ENCODE data around the gene ARF3. TPM values are rescaled to one million over a fixed set of nuclear protein-coding genes. Genes with fewer than 3 reads are reported as not detected.

Gene ARF3
- polyA plus RNA-seq, 1 donor (not counting 4 experiments of a cell fraction or from before 2014, with no cell fraction given) = 236 TPM

GRCh38 chr12:48985475-48985897 lies 28.2 kb upstream of the ARF3 start:
- DNase-seq (ENCODE audit: low read depth, low spot score) = no peak
- no peaks in the 10 kb centered on the region for H4K20me1 ChIP-seq (ENCODE audit: control insufficient read depth, extremely low read depth, insufficient read depth, low read length)
- peaks cover 7% of the 10 kb centered on the region for H3K4me1 ChIP-seq (ENCODE audit: control insufficient read depth, extremely low read depth, insufficient read depth, low read length)
- no peak for TF ChIP-seq CTCF (optimal IDR thresholded peaks at IDR 0.05 in 1 of 3, IDR thresholded peaks at IDR 0.05 in 1 of 3, conservative IDR thresholded peaks at IDR 0.05 in 1 of 3; ENCODE audit: extremely low read depth in 1 of 3, insufficient read depth in 2 of 3, low read length in 3 of 3)
- TF ChIP-seq EZH2 (IDR thresholded peaks at IDR 0.05; ENCODE audit: low read length) = no peak
- no peak for FAIRE-seq
- no peak overlapping the region for H2AFZ ChIP-seq (ENCODE audit: control insufficient read depth, low read length)
- no peak overlapping the region for H3K4me3 ChIP-seq (ENCODE audit: control insufficient read depth in 2 of 3, extremely low read depth in 1 of 3, insufficient read depth in 2 of 3, low read depth in 1 of 3, low read length in 3 of 3)
- no peak overlapping the region for H3K4me2 ChIP-seq (ENCODE audit: control insufficient read depth, extremely low read depth, insufficient read depth, low read depth, low read length)
- H3K79me2 ChIP-seq (ENCODE audit: control insufficient read depth, insufficient read depth, low read length) = no peaks in the 10 kb centered on the region
- no peaks in the 10 kb centered on the region for H3K9me3 ChIP-seq (ENCODE audit: control insufficient read depth, low read depth, low read length)
- no peaks in the 10 kb centered on the region for H3K36me3 ChIP-seq (ENCODE audit: control insufficient read depth in 2 of 2, extremely low read depth in 1 of 2, insufficient read depth in 2 of 2, low read length in 2 of 2)
- no peaks in the 10 kb centered on the region for H3K9me1 ChIP-seq (ENCODE audit: control insufficient read depth, extremely low read depth, insufficient read depth, low read length)
- no peak overlapping the region for H3K27ac ChIP-seq (ENCODE audit: control insufficient read depth, insufficient read depth, low read length)
- H3K27me3 ChIP-seq (ENCODE audit: control insufficient read depth, extremely low read depth, insufficient read depth, low read length) = peaks cover 63% of the 10 kb centered on the region
- dilution Hi-C loops (cut with MboI; ENCODE audit: extremely low pct_ligation_motif_present, low sequenced_read_pairs) = no loop called here
- H3K9ac ChIP-seq (ENCODE audit: control insufficient read depth, extremely low read depth, insufficient read depth, low read length) = no peak overlapping the region

GRCh38 chr12:48982397-48983080 lies 25.3 kb upstream of the ARF3 start:
- no peak overlapping the region for H3K4me2 ChIP-seq (ENCODE audit: control insufficient read depth, extremely low read depth, insufficient read depth, low read depth, low read length)
- H4K20me1 ChIP-seq (ENCODE audit: control insufficient read depth, extremely low read depth, insufficient read depth, low read length) = no peaks in the 10 kb centered on the region
- peaks cover 18% of the 10 kb centered on the region for H3K4me1 ChIP-seq (ENCODE audit: control insufficient read depth, extremely low read depth, insufficient read depth, low read length)
- H3K4me3 ChIP-seq (ENCODE audit: control insufficient read depth in 2 of 3, extremely low read depth in 1 of 3, insufficient read depth in 2 of 3, low read depth in 1 of 3, low read length in 3 of 3) = no peak overlapping the region
- no peaks in the 10 kb centered on the region for H3K9me1 ChIP-seq (ENCODE audit: control insufficient read depth, extremely low read depth, insufficient read depth, low read length)
- H2AFZ ChIP-seq (ENCODE audit: control insufficient read depth, low read length) = no peak overlapping the region
- no peaks in the 10 kb centered on the region for H3K9me3 ChIP-seq (ENCODE audit: control insufficient read depth, low read depth, low read length)
- dilution Hi-C loops (cut with MboI; ENCODE audit: extremely low pct_ligation_motif_present, low sequenced_read_pairs) = no loop called here
- peaks cover 88% of the 10 kb centered on the region for H3K27me3 ChIP-seq (ENCODE audit: control insufficient read depth, extremely low read depth, insufficient read depth, low read length)
- no peak overlapping the region for H3K27ac ChIP-seq (ENCODE audit: control insufficient read depth, insufficient read depth, low read length)
- TF ChIP-seq EZH2 (IDR thresholded peaks at IDR 0.05; ENCODE audit: low read length) (no peak), CTCF (optimal IDR thresholded peaks at IDR 0.05 in 1 of 3, IDR thresholded peaks at IDR 0.05 in 1 of 3, conservative IDR thresholded peaks at IDR 0.05 in 1 of 3; ENCODE audit: extremely low read depth in 1 of 3, insufficient read depth in 2 of 3, low read length in 3 of 3) (no peak)
- DNase-seq (ENCODE audit: low read depth, low spot score) (no peak), FAIRE-seq (no peak)
- no peaks in the 10 kb centered on the region for H3K79me2 ChIP-seq (ENCODE audit: control insufficient read depth, insufficient read depth, low read length)
- H3K36me3 ChIP-seq (ENCODE audit: control insufficient read depth in 2 of 2, extremely low read depth in 1 of 2, insufficient read depth in 2 of 2, low read length in 2 of 2) = no peaks in the 10 kb centered on the region
- no peak overlapping the region for H3K9ac ChIP-seq (ENCODE audit: control insufficient read depth, extremely low read depth, insufficient read depth, low read length)
